ENCODE measurements around the gene ZNF521. TPM values are rescaled to one million over a fixed set of nuclear protein-coding genes. Genes with fewer than 3 reads are reported as not detected.

Gene ZNF521
- total RNA-seq, 1 donor, result 169 TPM

DNA sequence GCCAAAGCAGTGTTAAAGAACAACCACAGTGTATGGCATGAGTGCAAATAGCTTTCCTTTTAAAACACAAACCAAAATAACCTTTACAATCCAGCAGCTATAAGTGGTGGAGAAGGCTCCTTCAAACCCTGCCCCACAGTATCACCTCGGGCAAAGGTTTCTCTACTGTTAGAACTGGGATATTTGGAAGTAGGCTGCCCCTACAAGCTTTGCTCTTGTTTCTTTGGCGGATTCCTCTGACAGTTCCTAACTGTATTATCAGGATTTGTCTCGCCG is 214.8 kb downstream of the ZNF521 start:
- no peak for DNase-seq (ENCODE audit: low read depth in 2 of 3, low spot score in 2 of 3)

GRCh38 chr18:25136416-25137196 is 215.4 kb downstream of the ZNF521 start:
- no peak for DNase-seq (ENCODE audit: low read depth in 2 of 3, low spot score in 2 of 3)

GRCh38 chr18:25134861-25135260 is 217.1 kb downstream of the ZNF521 start:
- DNase-seq (ENCODE audit: low read depth in 2 of 3, low spot score in 2 of 3), result no peak

DNA sequence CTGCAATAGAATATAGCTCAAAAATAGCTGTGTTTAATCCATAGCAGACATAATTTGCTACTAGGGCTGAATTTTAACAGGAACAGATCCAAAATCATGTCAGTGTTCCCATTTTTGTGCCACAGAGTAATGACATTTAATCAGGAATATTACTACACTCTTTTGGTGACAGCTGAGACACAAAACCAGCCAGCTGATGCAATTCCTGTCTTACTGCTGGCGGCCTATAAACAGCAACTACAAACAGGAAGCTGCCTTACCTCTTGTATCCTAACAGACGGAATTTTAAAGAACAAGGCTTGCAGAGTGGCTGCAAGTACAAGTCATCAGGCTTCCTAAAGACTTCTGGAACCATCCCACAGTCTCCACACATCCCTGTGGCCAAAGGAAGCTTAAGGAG is 218.1 kb downstream of the ZNF521 start:
- no peak for DNase-seq (ENCODE audit: low read depth in 2 of 3, low spot score in 2 of 3)

GRCh38 chr18:25132786-25133496 is 219.0 kb downstream of the ZNF521 start:
- no peak for DNase-seq (ENCODE audit: low read depth in 2 of 3, low spot score in 2 of 3)

DNA sequence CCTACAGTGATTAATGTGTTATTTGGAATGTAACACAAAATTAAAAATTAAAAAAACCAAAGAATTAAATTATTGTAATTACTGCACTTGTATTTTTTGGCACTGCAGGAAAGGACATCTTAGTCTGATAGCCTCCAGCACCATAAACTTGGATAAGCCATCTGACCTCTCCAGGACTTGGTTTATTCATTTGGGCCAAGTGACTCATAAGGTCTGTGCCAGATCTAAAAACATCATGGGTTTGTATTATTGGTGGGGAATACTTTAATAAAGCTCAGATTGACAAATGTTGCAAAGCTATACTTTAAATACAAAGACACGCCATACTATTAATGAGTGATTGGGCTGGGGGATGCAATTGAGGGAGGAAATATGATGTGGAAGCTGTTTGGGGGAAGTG is 225.2 kb downstream of the ZNF521 start:
- DNase-seq (ENCODE audit: low read depth in 2 of 3, low spot score in 2 of 3), result no peak

GRCh38 chr18:25125680-25126079 is 226.3 kb downstream of the ZNF521 start:
- no peak for DNase-seq (ENCODE audit: low read depth in 2 of 3, low spot score in 2 of 3)

GRCh38 chr18:25123438-25124232 is 228.3 kb downstream of the ZNF521 start:
- DNase-seq (ENCODE audit: low read depth in 2 of 3, low spot score in 2 of 3), result no peak

GRCh38 chr18:25121442-25121841 is 230.5 kb downstream of the ZNF521 start:
- DNase-seq (ENCODE audit: low read depth in 2 of 3, low spot score in 2 of 3), result no peak

GRCh38 chr18:25113566-25113965 is 238.4 kb downstream of the ZNF521 start:
- DNase-seq (ENCODE audit: low read depth in 2 of 3, low spot score in 2 of 3), result no peak

- no peak for DNase-seq (ENCODE audit: low read depth in 2 of 3, low spot score in 2 of 3)
Observed at GRCh38 chr18:25112821-25113434, 239.0 kb downstream of the ZNF521 start.

DNA sequence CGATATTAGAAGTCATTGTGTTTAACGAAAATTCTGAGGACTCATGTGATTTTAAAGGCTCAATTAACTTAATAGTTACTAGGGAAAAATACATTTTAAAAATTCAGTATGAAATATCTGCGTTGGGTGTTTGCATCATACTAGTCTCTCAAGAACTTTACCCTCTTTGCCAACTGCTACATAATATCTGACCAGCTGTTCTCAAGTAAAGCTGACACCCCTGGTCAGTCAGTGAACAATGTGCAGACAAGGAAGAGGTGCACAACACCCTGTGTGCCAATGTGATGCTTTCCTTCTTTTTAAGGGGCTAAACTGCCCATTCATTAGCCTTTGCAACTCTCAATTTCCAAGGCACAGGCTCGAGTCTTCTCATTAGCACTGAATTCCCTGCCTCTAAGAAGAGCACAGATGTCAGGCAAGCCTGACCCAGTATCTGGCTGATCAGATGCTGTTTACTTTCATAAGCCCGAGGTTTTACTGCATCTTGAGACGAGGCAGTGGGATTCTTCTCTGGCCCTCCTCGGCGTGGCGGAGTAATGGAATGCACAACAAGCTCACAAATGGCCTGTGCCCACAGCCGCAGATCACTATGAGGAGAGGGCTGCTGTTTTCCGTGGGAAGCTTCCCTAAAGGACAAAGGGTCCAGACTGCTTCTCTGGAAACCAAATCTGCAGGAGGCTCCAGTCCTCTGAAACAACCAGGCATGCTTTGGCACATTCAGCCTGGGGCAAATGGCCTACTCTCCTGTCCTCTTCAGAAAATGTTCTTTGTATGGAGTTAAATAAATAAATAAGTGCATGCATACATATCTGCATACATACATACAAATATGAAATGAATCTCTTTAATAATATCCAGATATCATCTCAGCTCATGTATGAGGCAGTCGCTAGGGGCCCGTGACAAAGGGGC is 240.3 kb downstream of the ZNF521 start:
- no peak for DNase-seq (ENCODE audit: low read depth in 2 of 3, low spot score in 2 of 3)

GRCh38 chr18:25109484-25109883 is 242.5 kb downstream of the ZNF521 start:
- no peak for DNase-seq (ENCODE audit: low read depth in 2 of 3, low spot score in 2 of 3)

- DNase-seq (ENCODE audit: low read depth in 2 of 3, low spot score in 2 of 3), result no peak
Observed at GRCh38 chr18:25103468-25104155, 248.4 kb downstream of the ZNF521 start.

GRCh38 chr18:25102662-25103061 is 249.3 kb downstream of the ZNF521 start:
- DNase-seq (ENCODE audit: low read depth in 2 of 3, low spot score in 2 of 3), result peak in 2 of 3 donors; percentile 19 to 68

DNA sequence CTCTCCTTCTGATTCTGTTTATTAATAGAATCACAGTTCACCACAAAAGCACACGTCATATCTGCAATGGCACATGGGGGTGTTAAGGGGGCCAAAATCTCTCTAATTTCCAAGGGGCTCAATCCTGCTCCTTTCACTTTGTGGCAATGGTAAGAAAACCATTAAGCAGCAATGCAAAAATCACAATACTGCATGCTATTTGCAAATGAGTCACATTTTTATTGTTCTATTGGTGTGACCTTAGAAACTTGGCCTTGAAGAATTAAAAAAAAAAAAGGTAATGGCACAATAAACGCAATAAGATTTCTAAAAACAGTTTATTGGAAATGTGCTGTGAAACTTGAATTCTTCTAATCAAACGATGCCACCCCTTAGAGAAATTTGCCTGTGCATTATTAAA is 251.5 kb downstream of the ZNF521 start:
- no peak for DNase-seq (ENCODE audit: low read depth in 2 of 3, low spot score in 2 of 3)

DNA sequence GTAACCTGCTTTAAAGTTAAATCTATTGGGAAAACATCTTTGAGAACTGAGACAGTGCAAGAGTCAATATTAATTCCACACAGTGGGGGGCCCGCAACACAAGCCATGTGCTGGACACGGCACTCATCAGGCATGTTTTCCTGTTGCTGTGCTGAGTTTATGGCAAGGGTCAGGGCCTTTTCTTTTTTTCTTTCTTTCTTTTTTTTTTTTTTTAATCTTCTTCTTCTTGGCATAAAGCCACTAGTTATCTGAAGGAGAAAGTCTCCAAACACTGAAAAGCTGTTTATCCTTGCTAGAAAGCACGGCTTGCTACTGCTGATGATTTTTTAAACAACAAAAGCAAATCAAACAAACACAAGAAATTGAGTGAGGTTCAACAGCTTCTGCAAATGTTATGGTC is 252.1 kb downstream of the ZNF521 start:
- DNase-seq (ENCODE audit: low read depth in 2 of 3, low spot score in 2 of 3), result no peak

DNA sequence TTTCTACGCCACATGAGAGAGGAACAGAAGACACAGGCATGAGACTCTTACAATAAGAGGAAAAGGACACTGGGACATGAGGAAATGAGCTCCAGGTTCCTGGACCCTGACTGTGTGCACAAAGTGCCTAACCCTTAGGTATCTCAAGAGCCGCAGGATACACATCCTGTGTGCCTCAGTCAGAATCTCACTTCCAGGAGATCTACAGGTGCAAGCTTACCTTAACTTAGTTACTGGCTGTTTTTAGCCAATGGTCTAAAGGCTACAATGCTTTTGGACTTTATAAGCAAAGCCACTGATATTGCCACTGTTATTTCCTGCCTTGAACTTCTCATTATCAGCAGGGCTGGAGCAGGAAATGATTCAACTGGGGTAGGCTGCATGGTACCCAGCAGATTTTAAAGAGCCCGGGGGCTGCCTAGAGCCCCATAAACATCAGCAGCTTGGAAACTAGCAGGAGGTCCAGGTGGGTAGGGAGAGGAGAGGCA is 254.4 kb downstream of the ZNF521 start:
- DNase-seq (ENCODE audit: low read depth in 2 of 3, low spot score in 2 of 3), result peak in 1 of 3 donors; percentile 39

- DNase-seq (ENCODE audit: low read depth in 2 of 3, low spot score in 2 of 3), result no peak
Observed at GRCh38 chr18:25097057-25097456, 254.9 kb downstream of the ZNF521 start.

Measured in hematopoietic multipotent progenitor cell (in vitro differentiated cells).